GM21576 (cell line): ENCODE data around the gene PLEKHG5.
"Not testable (repeated sequence)": the region's sequence is repeated elsewhere in the genome, so short reads cannot be mapped to it uniquely, and the experiment has no call there.

Source experiments
- ATAC-seq: cut with Tn5 transposase; IDR thresholded peaks from one replicate; pipeline ENCODE4 v1.9.1; 2021; ENCODE audit warnings: mild to moderate bottlenecking, moderate library complexity; ENCODE audit not compliant: unreplicated experiment

PLEKHG5 gene

GRCh38 chr1:6447016-6447817 lies 44.2 kb downstream of the PLEKHG5 start:
- no peak for ATAC-seq

- ATAC-seq = no peak
Measured at GRCh38 chr1:6446665-6447015, 44.8 kb downstream of the PLEKHG5 start.

GRCh38 chr1:6445929-6446328 lies 45.5 kb downstream of the PLEKHG5 start:
- ATAC-seq = not testable (repeated sequence)

GRCh38 chr1:6445062-6445763 lies 46.3 kb downstream of the PLEKHG5 start:
- ATAC-seq = no peak

GRCh38 chr1:6444377-6444776 lies 47.1 kb downstream of the PLEKHG5 start:
- ATAC-seq = no peak

- ATAC-seq = no peak
Measured at GRCh38 chr1:6443339-6444115, 47.9 kb downstream of the PLEKHG5 start.

GRCh38 chr1:6441586-6441985 lies 49.9 kb downstream of the PLEKHG5 start:
- no peak for ATAC-seq

- no peak for ATAC-seq
Measured at GRCh38 chr1:6440198-6441126, 51.0 kb downstream of the PLEKHG5 start.

- no peak for ATAC-seq
Measured at GRCh38 chr1:6438047-6438525, 53.4 kb downstream of the PLEKHG5 start.

GRCh38 chr1:6437012-6437700 lies 54.3 kb downstream of the PLEKHG5 start:
- ATAC-seq = not testable (repeated sequence)

GRCh38 chr1:6436277-6436676 lies 55.2 kb downstream of the PLEKHG5 start:
- not testable (repeated sequence) for ATAC-seq

- ATAC-seq = no peak
Measured at GRCh38 chr1:6435547-6435946, 55.9 kb downstream of the PLEKHG5 start.

GRCh38 chr1:6435129-6435528 lies 56.3 kb downstream of the PLEKHG5 start:
- no peak for ATAC-seq

GRCh38 chr1:6434186-6434585 lies 57.3 kb downstream of the PLEKHG5 start:
- ATAC-seq = no peak

GRCh38 chr1:6431645-6432579 lies 59.6 kb downstream of the PLEKHG5 start:
- ATAC-seq = not testable (repeated sequence)

GRCh38 chr1:6429660-6430411 lies 61.6 kb downstream of the PLEKHG5 start:
- not testable (repeated sequence) for ATAC-seq

- ATAC-seq = not testable (repeated sequence)
Measured at GRCh38 chr1:6428453-6428852, 63.0 kb downstream of the PLEKHG5 start.
